Measurements from ENCODE around the gene C1QL2. TPM values are rescaled to one million over a fixed set of nuclear protein-coding genes. Genes with fewer than 3 reads are reported as not detected.

The C1QL2 gene
- total RNA-seq = 2.3 TPM

GRCh38 chr2:119158563-119159347, at the start of gene C1QL2:
Gene C1QL2, minus strand, starts transcription at chr2:119158751. Its CDS starts 482 bp downstream, at chr2:119158269.

Small RNA genes within 50 kb of the gene (small RNA-seq; reads per million reads assigned to genes)
- not detected for gene RN7SL468P

Other genes with a start within 250 kb of the C1QL2 start
- not detected for gene MARCO, start 216.6 kb downstream of the C1QL2 start, total RNA-seq
- 1.8 TPM for gene STEAP3, start 65.1 kb upstream of the C1QL2 start, total RNA-seq
- gene C2orf76, start 208.1 kb upstream of the C1QL2 start, total RNA-seq = 14.5 TPM
- 127 TPM for gene DBI, start 208.2 kb upstream of the C1QL2 start, total RNA-seq